Heart left ventricle (tissue), 13 donors: ENCODE results near the gene ASAP2.

Experiments used
- POLR2A ChIP-seq, 2 donors: fragments of 450-650 bp; IDR thresholded peaks; one replicate each; pipeline ENCODE4 v1.6.1; 2017; ENCODE audit warnings: antibody characterized with exemption in 2 of 2, mild to moderate bottlenecking in 2 of 2, moderate library complexity in 2 of 2
- TF ChIP-seq, protein P1 (sequence below), 12 donors: fragments of 200-600 bp; sonication (generic) in 4 of 12; IDR thresholded peaks; one replicate each; pipeline versions ENCODE4 v1.5.0 to v1.8.0; 2018 to 2022; ENCODE audit warnings: antibody characterized with exemption in 12 of 12, mild to moderate bottlenecking in 5 of 12
- donor health status: ischemic (EF 13 %, LVEDD 7.1; RV severe dilation, severe dysfunction).
- donor health status: DM: no; HTN: yes; CAD: no.
- donor health status: DM: no; HTN: no; CAD: no.
- donor health status: ischemic (EF 25% LVEDD 6.9; RV normal size, moderate dysfunction).
- donor health status: ischemic (EF 25% LVEDD 5.7; RV mildly dilated, moderate dysfunction).
- donor health status: ischemic (EF 35%, LVEDD 5.7; RV mildly dilated, moderate dysfunction).
- donor health status: nonischemic (EF 11% LVEDD 7.7; RV severe dilation, severe dysfunction).
- donor health status: DM: yes; HTN: yes; CAD: no.
- donor health status: PGD.
- donor health status: ischemic (EF 29% LVEDD 5.4; RV normal size, mild dysfunction).
- donor health status: nonischemic (EF 23%, LVEDD 6.1; RV moderate dilation, normal function).

DNA sequence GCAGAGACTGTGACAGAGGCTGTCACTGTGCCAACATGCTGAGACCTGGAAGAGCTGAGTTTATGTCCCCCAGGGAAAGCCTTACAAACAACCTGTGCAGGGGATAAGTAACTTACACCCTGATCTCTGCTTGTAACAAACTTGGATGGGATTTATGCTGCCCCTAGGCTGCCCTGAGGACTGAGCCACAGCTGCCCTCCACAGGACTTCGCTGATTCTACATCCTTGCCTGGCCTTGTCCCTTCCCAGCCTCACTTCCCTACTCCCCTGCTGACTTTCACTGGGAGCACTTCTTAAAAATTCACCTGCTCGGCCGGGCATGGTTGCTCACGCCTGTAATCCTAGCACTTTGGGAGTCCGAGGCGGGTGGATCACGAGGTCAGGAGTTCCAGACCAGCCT is 45.9 kb upstream of the ASAP2 start:
- TF ChIP-seq, protein P1, sequence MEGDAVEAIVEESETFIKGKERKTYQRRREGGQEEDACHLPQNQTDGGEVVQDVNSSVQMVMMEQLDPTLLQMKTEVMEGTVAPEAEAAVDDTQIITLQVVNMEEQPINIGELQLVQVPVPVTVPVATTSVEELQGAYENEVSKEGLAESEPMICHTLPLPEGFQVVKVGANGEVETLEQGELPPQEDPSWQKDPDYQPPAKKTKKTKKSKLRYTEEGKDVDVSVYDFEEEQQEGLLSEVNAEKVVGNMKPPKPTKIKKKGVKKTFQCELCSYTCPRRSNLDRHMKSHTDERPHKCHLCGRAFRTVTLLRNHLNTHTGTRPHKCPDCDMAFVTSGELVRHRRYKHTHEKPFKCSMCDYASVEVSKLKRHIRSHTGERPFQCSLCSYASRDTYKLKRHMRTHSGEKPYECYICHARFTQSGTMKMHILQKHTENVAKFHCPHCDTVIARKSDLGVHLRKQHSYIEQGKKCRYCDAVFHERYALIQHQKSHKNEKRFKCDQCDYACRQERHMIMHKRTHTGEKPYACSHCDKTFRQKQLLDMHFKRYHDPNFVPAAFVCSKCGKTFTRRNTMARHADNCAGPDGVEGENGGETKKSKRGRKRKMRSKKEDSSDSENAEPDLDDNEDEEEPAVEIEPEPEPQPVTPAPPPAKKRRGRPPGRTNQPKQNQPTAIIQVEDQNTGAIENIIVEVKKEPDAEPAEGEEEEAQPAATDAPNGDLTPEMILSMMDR (IDR thresholded peaks at IDR 0.05) = no peak
- no peak for TF ChIP-seq POLR2A (IDR thresholded peaks at IDR 0.05)
